Anterior cingulate cortex (tissue), 58 donors: ENCODE measurements around the gene EXOC2.
A peak's percentile ranks its signal among the peaks of the same experiment; 100 is the strongest.

Experiments
- DNase-seq, 58 donors: peaks; one replicate each; lab custom pipeline; 2025; lab: John Stamatoyannopoulos, UW

The EXOC2 gene

DNA sequence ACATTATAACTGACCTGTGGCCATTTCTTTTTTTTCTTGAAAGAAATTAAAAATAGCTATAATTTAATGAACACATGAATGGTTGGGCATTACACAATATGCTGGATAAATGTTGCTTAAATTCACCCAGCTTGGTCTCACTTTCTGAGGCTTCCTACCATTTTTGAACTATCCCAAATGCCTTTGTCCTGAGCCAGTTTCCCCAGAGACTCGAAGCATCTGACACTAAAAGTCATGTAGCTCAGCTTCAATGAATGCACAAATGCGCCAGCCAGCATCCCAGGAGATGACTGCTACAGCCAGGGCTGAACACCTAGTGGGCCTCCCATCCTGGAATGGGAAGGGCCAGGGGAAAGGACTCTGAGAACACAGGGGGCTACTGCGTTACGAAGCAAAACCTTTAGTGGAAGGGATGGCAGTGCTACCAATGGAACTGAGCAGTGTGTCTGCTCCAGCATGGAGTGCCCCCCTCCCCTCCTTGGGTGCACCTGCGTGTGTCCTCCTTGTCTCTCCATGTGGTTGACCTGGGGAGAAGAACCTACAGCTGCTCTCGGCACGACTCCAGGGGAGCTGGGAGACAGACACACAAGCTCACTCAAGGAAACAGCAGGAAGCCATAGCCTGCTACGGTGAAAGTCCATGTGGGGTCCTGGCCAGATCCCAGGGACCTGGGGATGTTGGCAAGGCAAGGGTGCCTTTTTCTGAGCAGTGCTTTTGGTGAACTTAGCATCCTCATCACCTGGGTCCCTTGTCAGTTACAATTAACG, 240.5 kb downstream of the EXOC2 start:
- DNase-seq: peak in 5 of 58 donors; percentile 14 to 45 (median 19)

DNA sequence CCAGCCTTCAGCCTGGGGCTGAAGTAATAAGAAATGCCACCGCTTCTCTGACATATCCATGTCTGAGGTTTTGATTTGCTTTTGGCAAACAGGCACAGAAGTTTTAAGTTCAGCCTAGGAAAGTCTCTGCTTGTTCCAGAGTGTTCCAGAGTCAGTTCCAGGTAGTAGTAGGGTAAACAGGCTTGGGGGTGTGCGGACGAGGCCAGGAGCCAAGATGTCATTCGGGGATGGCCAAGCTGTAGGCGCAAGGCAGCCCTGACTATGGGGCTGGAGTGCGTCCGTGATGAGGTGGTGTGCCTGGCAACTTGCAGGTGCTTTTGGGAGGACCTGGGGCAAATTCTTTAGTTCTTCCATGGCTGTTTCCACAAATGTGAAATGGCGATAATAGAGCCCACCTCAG, 241.1 kb downstream of the EXOC2 start:
- DNase-seq: no peak

DNA sequence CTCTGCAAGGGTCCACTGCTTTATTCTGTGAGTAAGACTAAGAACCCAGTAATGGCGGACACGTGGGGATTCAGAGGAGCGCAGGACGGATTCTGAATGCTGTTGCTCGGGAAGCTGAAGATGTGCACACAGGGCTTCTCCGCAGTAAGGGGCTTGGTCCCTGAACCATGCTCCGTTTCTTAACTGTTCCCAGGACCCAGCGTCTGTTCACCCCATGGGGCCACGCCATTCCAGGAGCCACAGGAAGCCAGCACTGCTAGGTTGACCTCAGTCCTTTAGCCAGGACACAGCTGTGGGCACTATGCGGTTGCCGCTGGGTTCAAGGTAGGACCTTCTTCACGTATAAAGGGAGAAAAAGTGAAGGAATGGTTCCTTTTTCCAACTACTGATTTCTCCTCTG, 241.6 kb downstream of the EXOC2 start:
- DNase-seq: no peak

DNA sequence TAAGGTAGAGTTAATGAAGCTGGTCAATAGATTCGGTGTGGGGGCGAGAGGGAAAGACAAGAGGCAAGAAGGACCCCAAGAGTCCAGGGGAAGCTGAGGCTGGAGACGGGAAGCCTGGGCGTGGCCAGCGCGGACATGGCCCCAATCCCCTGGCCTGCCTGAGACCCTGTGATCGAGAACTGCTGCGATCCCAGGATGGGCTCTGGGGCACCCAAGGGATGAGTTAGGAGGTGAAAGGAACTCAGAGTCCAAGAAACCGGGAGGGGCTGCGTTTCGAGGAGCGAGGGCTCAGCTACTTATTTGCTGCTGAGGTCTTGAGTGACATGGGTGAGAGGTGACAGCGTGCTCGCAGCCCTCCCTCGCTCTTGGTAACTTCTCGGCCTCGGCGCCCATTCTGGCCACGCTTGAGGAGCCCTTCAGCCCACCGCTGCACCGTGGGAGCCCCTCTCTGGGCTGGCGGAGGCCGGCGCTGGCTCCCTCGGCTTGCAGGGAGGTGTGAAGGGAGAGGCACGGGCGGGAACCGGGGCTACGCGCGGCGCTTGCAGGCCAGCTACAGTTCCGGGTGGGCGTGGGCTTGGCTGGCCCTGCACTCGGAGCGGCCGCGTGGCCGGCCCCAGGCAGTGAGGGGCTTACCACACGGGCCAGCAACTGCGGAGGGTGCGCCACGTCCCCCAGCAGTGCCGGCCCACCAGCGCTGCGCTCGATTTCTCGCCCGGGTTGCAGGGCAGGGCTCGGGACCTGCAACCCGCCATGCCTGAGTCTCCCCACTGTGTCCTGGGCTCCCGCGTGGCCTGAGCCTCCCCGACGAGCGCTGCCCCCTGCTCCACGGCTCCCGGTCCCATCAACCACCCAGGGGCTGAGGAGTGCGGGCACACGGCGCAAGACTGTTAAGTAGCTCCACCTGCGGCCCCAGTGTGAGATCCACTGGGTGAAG, 243.2 kb downstream of the EXOC2 start:
- no peak for DNase-seq

DNA sequence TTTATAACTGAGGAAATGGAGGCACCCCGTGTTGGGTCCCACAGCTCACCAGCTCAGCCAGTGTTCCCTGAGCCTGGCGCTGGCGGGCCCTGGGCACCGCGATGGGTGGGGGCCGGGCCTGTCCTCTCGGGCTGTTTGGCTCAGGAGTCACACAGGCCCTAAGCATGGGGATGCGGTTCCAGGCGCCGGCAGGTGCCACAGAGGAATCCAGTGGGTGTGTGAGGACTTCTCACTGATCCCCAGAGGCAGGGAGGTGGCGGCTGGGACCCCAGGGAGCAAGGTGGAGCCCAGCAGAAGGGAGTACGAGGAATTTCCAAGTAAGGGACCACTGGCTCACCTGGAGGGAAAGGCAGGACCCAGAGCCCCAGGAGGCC, 243.9 kb downstream of the EXOC2 start:
- DNase-seq: no peak

DNA sequence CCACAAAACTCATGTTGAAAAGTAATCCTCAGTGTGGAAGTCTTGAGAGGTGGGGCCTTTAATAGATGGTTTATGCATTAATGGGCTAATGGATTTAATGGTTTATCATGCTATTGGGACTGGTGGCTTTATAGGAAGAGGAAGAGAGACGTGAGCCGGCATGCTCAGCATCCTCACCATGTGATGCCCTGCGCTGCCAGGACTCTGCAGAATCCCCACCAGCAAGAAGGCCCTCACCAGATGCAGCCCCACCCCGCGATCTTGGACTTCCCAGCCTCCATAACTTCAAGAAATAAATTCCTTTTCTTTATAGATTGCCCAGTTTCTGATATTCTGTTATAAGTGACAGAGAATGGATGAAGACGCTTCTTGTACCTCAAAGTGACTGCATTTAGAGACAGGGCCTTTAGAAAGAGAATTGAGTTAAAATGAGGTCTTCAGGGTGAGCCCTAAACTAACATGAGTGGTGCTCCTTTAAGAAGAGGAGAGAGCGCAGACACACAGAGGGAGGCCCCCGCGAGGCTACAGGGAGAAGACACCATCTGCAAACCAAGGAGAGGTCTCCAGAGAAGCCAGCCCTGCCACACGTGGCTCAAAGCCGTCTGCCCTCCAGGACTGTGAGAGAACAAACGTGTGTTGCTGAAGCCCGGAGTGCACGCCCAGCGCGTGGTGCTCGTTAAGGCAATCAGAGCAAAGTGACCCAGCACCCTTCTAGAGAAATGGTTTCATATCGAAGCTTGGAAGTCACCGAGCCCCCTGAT, 244.5 kb downstream of the EXOC2 start:
- no peak for DNase-seq

DNA sequence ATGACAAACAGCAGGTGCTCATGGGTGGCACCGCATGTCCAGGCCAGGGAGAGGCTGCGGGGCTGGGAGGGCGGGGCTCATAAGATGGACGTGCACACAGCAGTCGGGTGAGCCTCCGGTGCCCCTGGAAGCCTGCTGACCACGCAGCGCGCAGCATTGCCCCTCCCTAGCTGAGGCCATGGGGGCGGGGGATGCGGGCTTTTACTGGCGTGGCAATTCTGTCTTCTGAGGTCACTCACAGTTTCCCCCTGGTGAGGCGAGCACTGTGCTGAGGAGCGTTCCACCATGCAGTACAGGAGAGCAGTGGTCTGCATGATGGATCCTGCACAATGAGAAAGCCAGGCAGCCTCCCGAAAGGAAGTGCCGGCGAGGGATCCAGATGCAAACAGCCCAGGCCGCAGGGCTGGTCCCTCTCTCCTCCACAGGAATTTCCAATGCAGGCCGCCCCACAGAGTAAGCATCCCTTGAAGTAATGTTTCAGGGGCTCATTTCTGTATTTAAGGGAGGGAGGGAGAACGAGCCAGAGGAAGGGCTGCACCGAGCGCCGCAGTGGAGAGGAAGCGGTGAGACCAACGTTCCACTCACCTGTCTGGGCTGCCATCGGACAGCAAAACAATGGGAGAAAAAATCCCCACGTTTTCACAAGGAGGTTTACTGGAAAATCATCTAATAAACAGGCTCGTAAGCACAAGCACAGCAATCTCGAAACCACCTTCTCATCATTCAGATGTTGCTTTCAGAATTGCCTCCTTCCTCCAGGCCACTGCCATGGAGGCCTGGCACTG, 245.4 kb downstream of the EXOC2 start:
- no peak for DNase-seq

DNA sequence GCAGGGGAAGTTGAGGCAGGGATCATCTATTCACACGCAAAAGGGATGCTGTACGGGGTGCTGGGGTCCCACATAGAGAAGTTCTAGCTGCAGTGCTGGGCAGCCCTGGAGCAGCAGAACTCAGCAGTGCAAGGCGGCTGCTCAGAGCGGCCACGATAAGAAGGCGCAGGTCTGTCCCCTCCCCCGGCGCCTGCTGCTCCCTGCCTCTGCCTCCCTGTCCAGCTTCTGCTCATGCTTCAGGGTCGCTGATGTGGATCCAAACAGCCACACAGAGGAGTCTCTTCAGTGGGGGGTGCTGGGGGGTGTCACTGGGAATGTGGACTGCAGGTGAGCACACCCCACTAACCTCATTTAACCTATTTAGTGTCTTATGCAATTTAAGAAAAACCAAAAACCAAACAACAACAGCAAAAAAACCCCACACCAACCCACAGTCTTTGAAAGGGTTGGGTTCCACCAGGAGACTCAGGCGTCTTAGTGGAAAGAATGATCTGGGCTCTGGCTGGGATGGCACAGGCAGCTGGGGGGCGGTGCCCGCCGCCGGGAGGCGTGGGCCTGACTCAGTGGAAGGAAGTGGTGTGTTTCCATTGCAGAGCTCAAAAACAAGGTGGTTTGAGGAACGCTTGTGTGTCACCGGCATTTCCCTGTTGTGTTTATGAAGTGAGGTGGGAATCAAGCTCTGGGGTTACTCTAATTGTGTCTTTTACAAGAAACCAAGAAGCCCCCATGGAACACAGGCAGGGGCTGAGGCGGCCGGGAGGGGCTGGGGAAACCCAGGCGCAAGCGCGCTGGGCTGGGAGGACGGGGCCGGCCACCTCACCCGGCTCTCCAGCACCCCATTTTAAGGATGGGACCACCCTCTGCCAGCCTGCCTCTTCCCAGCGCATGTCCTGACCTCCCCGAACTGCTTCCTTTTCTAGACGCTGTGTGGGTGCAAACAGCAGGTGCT, 246.2 kb downstream of the EXOC2 start:
- no peak for DNase-seq

DNA sequence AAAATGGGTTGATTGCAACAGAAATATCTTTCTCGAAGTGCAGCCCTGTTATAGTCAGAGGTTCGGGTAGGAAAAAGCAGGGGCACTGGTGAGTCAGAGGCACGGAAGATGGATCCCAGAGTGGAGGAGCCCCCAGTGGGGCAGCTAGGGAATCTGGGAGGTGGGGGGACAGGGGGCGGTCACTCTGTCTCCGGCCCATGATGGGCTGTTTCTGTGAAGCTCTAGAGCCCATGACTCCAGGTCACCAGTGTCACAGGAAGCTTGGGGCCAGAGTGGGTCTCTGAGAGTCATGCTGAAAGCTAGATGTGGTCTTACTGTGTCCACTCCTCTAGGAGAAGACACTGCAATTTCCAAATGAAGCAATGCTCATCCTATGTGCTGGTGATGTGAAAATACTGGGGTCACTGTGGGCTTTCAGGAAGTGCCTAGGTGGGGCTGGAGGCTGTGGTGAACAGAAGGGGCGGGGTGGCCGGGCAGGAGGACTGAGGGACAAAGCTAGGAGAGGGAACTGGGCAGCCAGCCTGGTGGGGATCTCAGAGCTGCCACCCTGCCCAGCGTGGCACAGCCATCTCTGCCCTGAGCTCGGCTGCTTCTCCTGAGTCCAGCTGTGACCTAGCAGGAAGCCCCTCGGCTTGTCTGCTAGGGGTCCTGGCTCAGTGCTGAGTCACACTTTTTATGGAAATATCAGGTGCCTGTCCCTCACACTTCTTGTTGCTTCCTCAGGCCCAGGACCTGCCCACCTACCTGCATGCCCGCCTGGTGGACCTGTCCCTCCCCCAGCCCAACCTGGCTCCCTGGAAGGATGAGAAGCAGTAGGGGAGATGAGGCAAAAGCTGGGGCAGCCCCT, 247.1 kb downstream of the EXOC2 start:
- no peak for DNase-seq

DNA sequence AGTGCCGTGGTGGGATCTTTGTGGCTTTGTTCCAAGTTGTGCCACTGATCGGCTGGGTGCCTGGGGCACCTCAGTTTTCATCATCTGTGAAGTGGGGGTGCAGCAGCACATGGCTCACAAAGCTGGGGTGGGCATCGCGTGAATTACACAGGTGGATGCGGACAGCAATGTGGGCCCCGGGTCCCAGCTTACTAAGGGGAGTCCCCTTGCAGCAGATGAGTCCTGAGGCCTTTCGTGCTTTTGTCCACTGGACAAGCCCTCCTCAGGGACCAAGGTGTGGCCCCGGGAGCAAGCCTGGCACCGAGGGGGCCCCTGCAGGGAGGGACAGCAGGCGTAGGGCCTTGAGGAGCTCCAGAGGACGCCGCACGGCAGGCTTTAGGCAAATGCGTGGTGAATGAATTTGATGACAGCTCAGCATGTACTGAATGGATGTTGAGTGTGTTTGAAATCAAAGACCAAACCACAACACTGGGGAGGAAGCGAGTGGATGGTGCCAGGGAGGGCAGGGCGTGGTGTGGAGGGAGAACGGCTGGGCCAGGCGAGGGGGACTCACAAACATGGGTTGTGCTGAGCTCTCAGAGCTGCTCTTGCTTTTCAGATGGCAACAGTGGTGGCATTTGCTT, 248.2 kb downstream of the EXOC2 start:
- DNase-seq: no peak

DNA sequence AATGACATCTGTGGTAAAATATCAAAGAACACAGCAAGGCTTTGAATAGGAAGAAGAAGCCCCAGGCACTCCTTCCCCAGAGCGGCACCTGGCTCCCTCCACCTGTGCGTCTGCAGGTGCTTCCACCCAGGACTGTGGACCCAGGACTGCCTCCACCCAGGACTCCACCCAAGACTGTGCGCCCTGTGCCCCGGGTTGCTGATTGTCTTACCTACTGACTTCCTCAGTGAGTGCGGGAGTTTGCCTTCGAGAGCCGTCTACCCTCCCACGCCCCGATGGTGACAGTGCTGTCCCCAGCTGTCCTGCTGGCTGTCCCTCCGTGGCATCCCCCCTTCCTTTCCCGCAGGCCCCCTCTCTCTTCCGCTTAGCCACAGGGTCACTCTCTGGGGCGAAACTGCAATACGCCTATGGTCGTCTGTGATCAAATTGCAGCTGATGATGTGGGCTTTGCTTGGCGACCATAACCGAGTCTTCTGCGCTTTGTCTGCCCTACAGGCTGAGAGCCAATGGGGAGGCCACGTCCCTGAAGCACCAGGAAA, 249.2 kb downstream of the EXOC2 start:
- DNase-seq: no peak

DNA sequence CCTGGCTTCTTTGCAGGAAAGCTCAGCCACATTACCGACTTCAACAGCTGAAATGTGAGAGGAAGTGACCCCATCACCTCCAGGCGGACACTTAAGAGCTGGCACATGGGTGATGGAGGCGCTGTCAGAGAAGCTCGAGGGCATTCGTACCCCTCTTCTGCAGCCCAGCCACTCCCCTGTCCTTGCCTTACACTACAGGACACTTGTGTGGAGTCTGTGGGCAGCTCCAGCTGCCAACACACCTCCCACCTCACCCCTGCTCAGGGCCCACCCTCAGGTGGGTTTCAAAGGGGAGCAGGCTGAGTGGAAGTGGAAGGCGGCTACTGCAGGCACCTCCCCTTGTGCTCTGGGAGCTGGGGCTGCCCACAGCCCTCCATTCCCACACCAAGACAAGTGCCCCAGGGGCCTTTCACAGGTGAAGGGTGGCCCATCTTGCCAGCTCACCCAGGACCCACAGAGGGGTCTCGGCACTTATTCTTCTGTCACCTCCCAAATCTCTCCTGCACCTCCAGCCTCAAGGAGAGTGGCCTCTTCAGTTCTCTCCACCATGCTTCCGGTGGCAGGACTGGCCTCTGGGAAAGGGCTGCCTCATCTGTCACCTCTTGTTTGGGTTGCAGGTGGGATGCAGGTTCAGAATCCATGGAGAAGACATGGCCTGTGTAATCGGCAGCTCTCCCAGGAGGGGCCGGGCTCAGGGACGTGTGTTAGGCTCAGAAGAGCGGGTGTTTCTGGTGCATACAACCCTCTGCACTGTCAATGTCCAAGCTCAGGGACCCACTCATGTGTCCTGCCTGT, 251.6 kb downstream of the EXOC2 start:
- DNase-seq: no peak

DNA sequence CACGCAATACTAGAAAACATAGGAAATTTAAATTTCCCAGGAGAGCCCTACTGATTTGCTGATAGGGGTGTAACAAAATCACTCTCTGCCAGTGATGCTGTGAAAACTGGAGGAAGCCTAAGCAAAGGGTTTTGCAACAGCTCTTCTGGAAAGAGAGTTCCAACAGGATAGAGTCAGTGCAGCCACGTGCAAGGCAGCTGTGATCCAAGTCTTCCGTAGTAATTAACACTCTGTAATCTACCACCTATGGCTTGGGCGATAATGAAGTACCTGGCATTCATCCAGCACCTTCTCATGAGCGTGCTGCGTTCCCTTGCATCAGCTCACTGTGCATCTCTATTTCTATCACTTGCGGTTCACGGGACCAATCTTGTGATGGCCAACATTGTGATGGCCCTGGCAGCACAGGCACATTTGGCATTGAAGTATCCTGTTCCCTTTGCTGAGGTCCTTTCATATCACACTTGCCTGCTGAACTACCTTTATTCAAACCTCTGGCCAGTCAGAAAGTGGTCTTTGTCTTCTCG, 253.2 kb downstream of the EXOC2 start:
- no peak for DNase-seq

DNA sequence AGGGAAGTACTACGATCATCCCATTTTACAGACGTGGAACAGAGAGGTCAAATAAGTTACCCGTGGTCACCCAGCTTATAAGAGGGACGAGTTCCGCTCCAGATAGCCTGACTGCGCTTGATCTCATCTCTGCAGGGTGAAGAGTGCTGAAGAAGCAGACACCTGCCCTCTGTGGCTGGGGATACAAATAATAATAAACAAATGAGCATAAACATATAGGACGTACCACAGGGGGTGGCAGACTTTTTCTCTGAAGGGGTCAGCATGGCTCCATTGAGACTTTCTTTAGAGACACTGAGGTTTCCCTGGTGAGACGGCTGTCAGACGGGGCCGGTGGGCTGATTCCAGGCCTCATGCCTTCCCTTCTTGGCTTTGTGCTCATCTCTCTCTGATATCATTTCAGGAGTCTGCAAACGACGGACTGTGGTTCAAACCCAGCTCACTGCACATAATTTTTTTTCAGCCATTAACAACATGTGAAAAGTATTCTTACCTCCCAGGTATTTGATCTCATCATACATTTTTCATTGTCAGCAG, 254.2 kb downstream of the EXOC2 start:
- DNase-seq: no peak

DNA sequence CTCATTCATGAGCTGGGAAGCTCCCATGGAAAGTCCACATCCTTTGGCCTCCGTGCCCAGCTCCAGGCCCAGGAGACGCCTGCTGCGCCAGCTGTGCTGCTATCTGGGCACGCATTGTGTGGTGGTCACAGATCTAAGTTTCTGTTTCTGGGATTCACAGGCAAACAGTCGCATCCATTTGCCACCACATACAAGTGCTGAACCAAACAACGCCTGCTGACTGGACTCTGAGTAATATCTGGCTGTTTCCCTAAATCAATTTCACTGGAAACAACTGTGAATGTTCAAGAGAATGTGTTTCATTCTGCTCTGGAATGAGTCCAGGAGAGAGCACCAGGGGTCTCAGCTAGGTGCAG, 255.9 kb downstream of the EXOC2 start:
- DNase-seq: peak in 1 of 58 donors; percentile 7
